Neural cell (in vitro differentiated cells): ENCODE results near the gene PCK1.

Source experiments
- POLR2AphosphoS5 ChIP-seq: IDR thresholded peaks from 2 replicates; pipeline ENCODE4 v1.6.1; 2012
- TAF1 ChIP-seq: IDR thresholded peaks from 2 replicates; pipeline ENCODE4 v1.6.1; 2012; ENCODE audit warnings: low read depth
- TF ChIP-seq, protein P1 (sequence below): fragments of 450-650 bp; IDR thresholded peaks from 2 replicates; pipeline ENCODE4 v1.5.1; 2014; ENCODE audit warnings: antibody characterized with exemption, mild to moderate bottlenecking, moderate library complexity; ENCODE audit not compliant: poor library complexity, severe bottlenecking
- TF ChIP-seq, protein P2 (sequence below): IDR thresholded peaks from 2 replicates; pipeline ENCODE4 v1.6.1; 2012; ENCODE audit warnings: borderline replicate concordance

DNA sequence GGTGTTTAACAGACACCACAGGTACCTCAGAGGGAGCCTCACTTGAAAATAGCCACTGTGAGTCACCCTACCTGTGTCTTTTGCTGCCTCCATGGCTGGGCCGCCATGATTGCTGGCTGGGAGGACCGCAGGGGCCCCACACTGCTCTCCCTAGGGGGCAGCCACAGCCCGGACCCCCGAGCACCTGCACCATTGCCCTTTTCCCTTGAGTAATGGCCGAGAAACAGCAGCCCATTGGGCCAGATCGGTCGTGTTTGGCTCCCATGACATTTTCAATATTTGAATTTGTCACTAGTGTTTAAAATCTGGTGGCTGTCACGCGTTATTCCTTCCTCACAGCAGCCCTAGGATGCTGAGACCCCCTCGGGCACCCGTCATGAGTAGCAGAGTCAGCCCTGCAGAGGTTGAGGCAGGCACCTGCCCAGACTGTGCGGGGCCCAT, 52.6 kb downstream of the PCK1 start:
- TF ChIP-seq TAF1 (no peak), POLR2AphosphoS5 (no peak)
- TF ChIP-seq, protein P1, sequence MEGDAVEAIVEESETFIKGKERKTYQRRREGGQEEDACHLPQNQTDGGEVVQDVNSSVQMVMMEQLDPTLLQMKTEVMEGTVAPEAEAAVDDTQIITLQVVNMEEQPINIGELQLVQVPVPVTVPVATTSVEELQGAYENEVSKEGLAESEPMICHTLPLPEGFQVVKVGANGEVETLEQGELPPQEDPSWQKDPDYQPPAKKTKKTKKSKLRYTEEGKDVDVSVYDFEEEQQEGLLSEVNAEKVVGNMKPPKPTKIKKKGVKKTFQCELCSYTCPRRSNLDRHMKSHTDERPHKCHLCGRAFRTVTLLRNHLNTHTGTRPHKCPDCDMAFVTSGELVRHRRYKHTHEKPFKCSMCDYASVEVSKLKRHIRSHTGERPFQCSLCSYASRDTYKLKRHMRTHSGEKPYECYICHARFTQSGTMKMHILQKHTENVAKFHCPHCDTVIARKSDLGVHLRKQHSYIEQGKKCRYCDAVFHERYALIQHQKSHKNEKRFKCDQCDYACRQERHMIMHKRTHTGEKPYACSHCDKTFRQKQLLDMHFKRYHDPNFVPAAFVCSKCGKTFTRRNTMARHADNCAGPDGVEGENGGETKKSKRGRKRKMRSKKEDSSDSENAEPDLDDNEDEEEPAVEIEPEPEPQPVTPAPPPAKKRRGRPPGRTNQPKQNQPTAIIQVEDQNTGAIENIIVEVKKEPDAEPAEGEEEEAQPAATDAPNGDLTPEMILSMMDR = no peak
- TF ChIP-seq, protein P2, sequence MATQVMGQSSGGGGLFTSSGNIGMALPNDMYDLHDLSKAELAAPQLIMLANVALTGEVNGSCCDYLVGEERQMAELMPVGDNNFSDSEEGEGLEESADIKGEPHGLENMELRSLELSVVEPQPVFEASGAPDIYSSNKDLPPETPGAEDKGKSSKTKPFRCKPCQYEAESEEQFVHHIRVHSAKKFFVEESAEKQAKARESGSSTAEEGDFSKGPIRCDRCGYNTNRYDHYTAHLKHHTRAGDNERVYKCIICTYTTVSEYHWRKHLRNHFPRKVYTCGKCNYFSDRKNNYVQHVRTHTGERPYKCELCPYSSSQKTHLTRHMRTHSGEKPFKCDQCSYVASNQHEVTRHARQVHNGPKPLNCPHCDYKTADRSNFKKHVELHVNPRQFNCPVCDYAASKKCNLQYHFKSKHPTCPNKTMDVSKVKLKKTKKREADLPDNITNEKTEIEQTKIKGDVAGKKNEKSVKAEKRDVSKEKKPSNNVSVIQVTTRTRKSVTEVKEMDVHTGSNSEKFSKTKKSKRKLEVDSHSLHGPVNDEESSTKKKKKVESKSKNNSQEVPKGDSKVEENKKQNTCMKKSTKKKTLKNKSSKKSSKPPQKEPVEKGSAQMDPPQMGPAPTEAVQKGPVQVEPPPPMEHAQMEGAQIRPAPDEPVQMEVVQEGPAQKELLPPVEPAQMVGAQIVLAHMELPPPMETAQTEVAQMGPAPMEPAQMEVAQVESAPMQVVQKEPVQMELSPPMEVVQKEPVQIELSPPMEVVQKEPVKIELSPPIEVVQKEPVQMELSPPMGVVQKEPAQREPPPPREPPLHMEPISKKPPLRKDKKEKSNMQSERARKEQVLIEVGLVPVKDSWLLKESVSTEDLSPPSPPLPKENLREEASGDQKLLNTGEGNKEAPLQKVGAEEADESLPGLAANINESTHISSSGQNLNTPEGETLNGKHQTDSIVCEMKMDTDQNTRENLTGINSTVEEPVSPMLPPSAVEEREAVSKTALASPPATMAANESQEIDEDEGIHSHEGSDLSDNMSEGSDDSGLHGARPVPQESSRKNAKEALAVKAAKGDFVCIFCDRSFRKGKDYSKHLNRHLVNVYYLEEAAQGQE = no peak
